Spleen (tissue), 11 donors: Measurements from ENCODE around the gene SPNS2. TPM values are rescaled to one million over a fixed set of nuclear protein-coding genes. Genes with fewer than 3 reads are reported as not detected.
A peak's percentile ranks its signal among the peaks of the same experiment; 100 is the strongest.

ENCODE experiments used
- DNase-seq: peaks from one replicate; pipeline ENCODE4 v3.0.0-alpha.2; 2020
- H3K27ac ChIP-seq, 8 donors: fragments of 200-600 bp; sonication (generic) in 7 of 8; 1 replicate in 4 of 8; 2 replicates in 4 of 8; pipeline versions ENCODE4 v1.5.0 to v1.8.0; 2016 to 2021; ENCODE audit warnings: inconsistent platforms in 4 of 8, mild to moderate bottlenecking in 4 of 8, moderate library complexity in 1 of 8
- H3K27me3 ChIP-seq, 7 donors: fragments of 200-600 bp; sonication (generic) in 6 of 7; replicated peaks in 1 of 7; 1 replicate in 4 of 7; 2 replicates in 3 of 7; pipeline versions ENCODE4 v1.5.0 to v1.8.0; 2016 to 2021; ENCODE audit warnings: inconsistent platforms in 3 of 7, mild to moderate bottlenecking in 1 of 7
- H3K36me3 ChIP-seq, 6 donors: fragments of 200-600 bp; sonication (generic) in 5 of 6; 1 replicate in 4 of 6; 2 replicates in 2 of 6; pipeline versions ENCODE4 v1.5.0 to v1.8.0; 2016 to 2021; ENCODE audit warnings: inconsistent platforms in 2 of 6
- H3K4me1 ChIP-seq, 6 donors: fragments of 200-600 bp; sonication (generic) in 5 of 6; 1 replicate in 3 of 6; 2 replicates in 3 of 6; pipeline versions ENCODE4 v1.5.0 to v1.8.0; 2016 to 2021; ENCODE audit warnings: inconsistent platforms in 3 of 6
- H3K4me3 ChIP-seq, 8 donors: fragments of 200-600 bp; sonication (generic) in 7 of 8; 1 replicate in 4 of 8; 2 replicates in 4 of 8; pipeline versions ENCODE4 v1.5.0 to v1.8.0; 2016 to 2021; ENCODE audit warnings: inconsistent platforms in 4 of 8, mild to moderate bottlenecking in 4 of 8, moderate library complexity in 2 of 8
- H3K9me3 ChIP-seq, 8 donors: fragments of 200-600 bp; sonication (generic) in 7 of 8; 1 replicate in 4 of 8; 2 replicates in 4 of 8; pipeline versions ENCODE4 v1.5.0 to v1.8.0; 2016 to 2021; ENCODE audit warnings: inconsistent platforms in 4 of 8
- POLR2A ChIP-seq, 3 donors: fragments of 450-650 bp; IDR thresholded peaks; one replicate each; pipeline ENCODE4 v1.5.1; 2017; ENCODE audit warnings: antibody characterized with exemption in 3 of 3, mild to moderate bottlenecking in 1 of 3
- POLR2AphosphoS5 ChIP-seq, 3 donors: sonication (generic); formaldehyde crosslinking; IDR thresholded peaks; one replicate each; pipeline ENCODE4 v1.5.1; 2017; ENCODE audit warnings: antibody characterized with exemption in 3 of 3
- WGBS, 5 donors: extraction: QIAGEN DNeasy Blood & Tissue Kit in 3 of 5; methylation state at CpG; one replicate each; pipeline versions ENCODE4 v1.1.5 to v1.1.7; 2013 to 2018; 5-methylcytosine and 5-hydroxymethylcytosine counted together
- intact Hi-C: fragments of 100-400 bp; cut with DNase I; formaldehyde crosslinking; loops from one replicate; pipeline ENCODE4 v1.15.0; 2023; ENCODE audit warnings: low total_unique reads
- polyA plus RNA-seq, 3 donors: library from polyadenylated mRNA; stranded (reverse); fragments of 200-250 nt; gene quantifications; one replicate each; pipeline ENCODE4 v1.2.1, GENCODE V29; 2013
- total RNA-seq, 7 donors: library from RNA; depleted of rRNA in 3 of 7; stranded (reverse); fragments of >200 nt in 3 of 7; fragmentation: NEBNext Ultra II Directional in 4 of 7; extraction: Animal tissue kit (Norgen Biotek cat#: 25700) in 4 of 7; gene quantifications; one replicate each; pipeline versions ENCODE4 v1.1.0 to v1.2.1, GENCODE V29; 2016 to 2021
- TF ChIP-seq, protein P1 (sequence below), 11 experiments: fragments of 200-600 bp in 7 of 11; fragments of 450-650 bp in 4 of 11; sonication (generic) in 4 of 11; IDR thresholded peaks in 8 of 11; conservative IDR thresholded peaks in 3 of 11; 1 replicate in 7 of 11; 2 replicates in 4 of 11; pipeline versions ENCODE4 v1.4.0 to v1.8.0; 2016 to 2021; ENCODE audit warnings: antibody characterized with exemption in 11 of 11, inconsistent platforms in 4 of 11, mild to moderate bottlenecking in 1 of 11
- donor health status: healthy with polysubstance abuse.
- donor health status: DM: no; HTN: no; CAD: no; lungs with moderate emphysema.
- donor health status: DM: no; HTN: no; CAD: no.
- donor health status: Bipolar disorder and iron deficiency.
- donor health status: healthy.
- donor health status: DM: no; HTN: no; CAD: no.
- donor health status: DM: yes; HTN: yes; CAD: no.

The SPNS2 gene
- total and polyA plus RNA-seq, 10 donors: 8.1 to 53.5 (median 22.9) TPM

- Histone ChIP-seq H3K27ac (no peak overlapping the region), H3K36me3 (no peaks in the 10 kb centered on the region), H3K27me3 (no peaks in the 10 kb centered on the region), H3K4me3 (no peak overlapping the region), H3K9me3 (no peaks in the 10 kb centered on the region), H3K4me1 (peaks cover 8 to 45% (median 25%) of the 10 kb centered on the region in 6 donors)
- intact Hi-C loops: loop anchor here (10.0 kb wide), 2 partner anchors 136 to 324 kb away; no protein-coding TSS in a partner anchor
- DNase-seq: no peak
- TF ChIP-seq POLR2AphosphoS5 (IDR thresholded peaks at IDR 0.05) (no peak), POLR2A (IDR thresholded peaks at IDR 0.05) (no peak)
- TF ChIP-seq, protein P1, sequence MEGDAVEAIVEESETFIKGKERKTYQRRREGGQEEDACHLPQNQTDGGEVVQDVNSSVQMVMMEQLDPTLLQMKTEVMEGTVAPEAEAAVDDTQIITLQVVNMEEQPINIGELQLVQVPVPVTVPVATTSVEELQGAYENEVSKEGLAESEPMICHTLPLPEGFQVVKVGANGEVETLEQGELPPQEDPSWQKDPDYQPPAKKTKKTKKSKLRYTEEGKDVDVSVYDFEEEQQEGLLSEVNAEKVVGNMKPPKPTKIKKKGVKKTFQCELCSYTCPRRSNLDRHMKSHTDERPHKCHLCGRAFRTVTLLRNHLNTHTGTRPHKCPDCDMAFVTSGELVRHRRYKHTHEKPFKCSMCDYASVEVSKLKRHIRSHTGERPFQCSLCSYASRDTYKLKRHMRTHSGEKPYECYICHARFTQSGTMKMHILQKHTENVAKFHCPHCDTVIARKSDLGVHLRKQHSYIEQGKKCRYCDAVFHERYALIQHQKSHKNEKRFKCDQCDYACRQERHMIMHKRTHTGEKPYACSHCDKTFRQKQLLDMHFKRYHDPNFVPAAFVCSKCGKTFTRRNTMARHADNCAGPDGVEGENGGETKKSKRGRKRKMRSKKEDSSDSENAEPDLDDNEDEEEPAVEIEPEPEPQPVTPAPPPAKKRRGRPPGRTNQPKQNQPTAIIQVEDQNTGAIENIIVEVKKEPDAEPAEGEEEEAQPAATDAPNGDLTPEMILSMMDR (IDR thresholded peaks at IDR 0.05 in 8 of 11, conservative IDR thresholded peaks at IDR 0.05 in 3 of 11): no peak
- 72 to 88% (median 76%) methylated on average over 10 to 11 of the region's 11 CpGs for WGBS, 5 donors
Measured at GRCh38 chr17:4560837-4561256, 62.2 kb downstream of the SPNS2 start.

DNA sequence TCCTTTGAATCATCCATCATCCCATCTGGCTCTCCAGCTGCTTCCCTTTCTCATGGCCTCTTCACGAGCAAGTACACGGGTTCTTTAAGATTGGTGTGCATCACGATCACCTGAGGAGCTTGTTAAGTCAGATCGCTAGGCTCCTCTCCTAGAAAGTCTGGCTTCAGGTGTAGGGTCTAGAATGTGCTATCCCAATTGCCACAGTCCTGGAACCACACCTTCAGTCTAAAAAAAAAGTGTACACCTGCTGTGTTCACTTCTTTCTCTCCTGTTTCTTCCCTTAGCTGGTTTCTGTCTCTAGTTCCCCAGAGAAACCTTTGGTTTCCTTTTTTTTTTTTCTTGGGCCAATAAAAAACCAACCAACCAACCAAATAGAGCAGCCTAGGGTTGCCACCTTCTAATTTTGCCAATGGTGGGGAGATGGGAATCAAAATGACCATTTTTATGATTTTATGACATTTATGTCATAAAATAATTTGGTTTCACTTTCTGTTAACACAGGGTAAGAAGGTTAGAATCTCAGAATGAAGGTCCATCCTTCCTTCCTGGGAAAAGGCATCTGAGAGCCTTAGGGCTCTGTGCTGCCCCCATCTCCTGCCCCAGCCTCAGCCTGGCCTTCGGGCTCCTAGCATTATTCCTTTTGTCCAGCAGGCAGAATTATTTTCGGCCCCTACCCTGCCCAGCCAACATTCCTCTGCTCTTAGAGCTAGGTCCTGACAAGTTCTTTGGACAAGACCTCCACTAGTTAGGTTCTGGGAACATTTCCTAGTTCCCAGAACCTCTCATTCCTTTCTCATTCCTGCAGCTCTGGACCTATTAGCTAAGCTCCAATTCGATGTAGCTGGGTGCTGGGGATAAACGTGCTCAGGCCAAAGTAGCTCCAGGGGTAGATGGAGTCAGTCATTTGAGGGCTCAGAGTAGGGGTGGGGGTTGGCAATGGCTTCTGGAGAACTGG is 63.6 kb downstream of the SPNS2 start:
- Histone ChIP-seq H3K9me3 (no peaks in the 10 kb centered on the region), H3K27ac (peak overlapping the region in 4 of 8 donors; percentile 20 to 62 (median 30)), H3K4me1 (peaks cover 6 to 47% (median 25%) of the 10 kb centered on the region in 6 donors), H3K27me3 (no peaks in the 10 kb centered on the region), H3K4me3 (no peak overlapping the region), H3K36me3 (no peaks in the 10 kb centered on the region)
- intact Hi-C loops: loop anchor here (10.0 kb wide), 2 partner anchors 137 to 323 kb away; no protein-coding TSS in a partner anchor
- DNase-seq: peak; percentile 18
- TF ChIP-seq, protein P1 (IDR thresholded peaks at IDR 0.05 in 8 of 11, conservative IDR thresholded peaks at IDR 0.05 in 3 of 11): no peak
- TF ChIP-seq POLR2AphosphoS5 (IDR thresholded peaks at IDR 0.05) (no peak), POLR2A (IDR thresholded peaks at IDR 0.05) (no peak)
- 73 to 78% (median 74%) methylated on average over 8 of the region's 8 CpGs for WGBS, 5 donors

GRCh38 chr17:4565209-4566141 is 66.8 kb downstream of the SPNS2 start:
- intact Hi-C loops: loop anchor here (5.0 to 10.0 kb wide), 3 partner anchors 57 to 319 kb away; no protein-coding TSS in a partner anchor
- WGBS, 5 donors: 33 to 37% (median 34%) methylated on average over 16 of the region's 16 CpGs
- Histone ChIP-seq H3K4me3 (peak overlapping the region in 1 of 8 donors; percentile 14), H3K27me3 (no peaks in the 10 kb centered on the region), H3K4me1 (peaks cover 6 to 42% (median 25%) of the 10 kb centered on the region in 6 donors), H3K36me3 (no peaks in the 10 kb centered on the region), H3K27ac (peak overlapping the region in 1 of 8 donors; percentile 30), H3K9me3 (no peaks in the 10 kb centered on the region)
- DNase-seq: peak; percentile 77
- TF ChIP-seq, protein P1 (IDR thresholded peaks at IDR 0.05 in 8 of 11, conservative IDR thresholded peaks at IDR 0.05 in 3 of 11): peak; percentile 37 to 85 (median 75)
- no peak for TF ChIP-seq POLR2A (IDR thresholded peaks at IDR 0.05)
